PC-9 (cell line): ENCODE results near the gene MVB12B. TPM values are rescaled to one million over a fixed set of nuclear protein-coding genes. Genes with fewer than 3 reads are reported as not detected.

Experiments used
- BruUV-seq: library from RNA; stranded (reverse); fragments of 400-500 nt; replicated peaks from 2 replicates; lab custom pipeline; 2021; lab: Mats Ljungman, UMichigan
- CTCF ChIA-PET: fragments of 300-600 bp; sonication (Branson Sonifier 250); formaldehyde crosslinking; loops from one replicate; lab custom pipeline; 2022; ENCODE audit warnings: antibody characterized with exemption; lab: Charles Lee
- POLR2A ChIA-PET: fragments of 300-600 bp; sonication (Branson Sonifier 250); formaldehyde crosslinking; loops from one replicate; lab custom pipeline; 2022; ENCODE audit warnings: antibody characterized with exemption; ENCODE audit not compliant: unreplicated experiment; lab: Charles Lee
- DNase-seq, 2 experiments: peaks; one replicate each; pipeline versions ENCODE4 v3.0.0 to v3.0.0-alpha.2; 2015 to 2022; ENCODE audit warnings: mixed read lengths in 1 of 2
- H2AFZ ChIP-seq: fragments of 200-600 bp; sonication (generic); 2 replicates; pipeline ENCODE4 v1.8.1; 2017; ENCODE audit warnings: antibody characterized with exemption
- H3F3A ChIP-seq: fragments of 200-600 bp; sonication (generic); 2 replicates; pipeline ENCODE4 v1.8.1; 2017; ENCODE audit warnings: antibody characterized with exemption, mild to moderate bottlenecking, low read depth; ENCODE audit not compliant: insufficient read depth
- H3K27ac ChIP-seq: fragments of 200-600 bp; sonication (generic); 2 replicates; pipeline ENCODE4 v1.6.1; 2016; ENCODE audit warnings: mixed run types
- H3K27me3 ChIP-seq: fragments of 200-600 bp; sonication (generic); 2 replicates; pipeline ENCODE4 v1.6.1; 2016; ENCODE audit warnings: low read depth, mixed run types; ENCODE audit not compliant: insufficient read depth
- H3K36me3 ChIP-seq: fragments of 200-600 bp; sonication (generic); 2 replicates; pipeline ENCODE4 v1.6.1; 2016; ENCODE audit warnings: low read depth, mixed run types
- H3K4me1 ChIP-seq: fragments of 200-600 bp; sonication (generic); replicated peaks from 2 replicates; pipeline ENCODE4 v1.6.1; 2016; ENCODE audit warnings: mixed run types; ENCODE audit not compliant: insufficient read depth
- H3K4me2 ChIP-seq: fragments of 200-600 bp; sonication (generic); 2 replicates; pipeline ENCODE4 v1.6.1; 2017; ENCODE audit warnings: mixed run types
- H3K4me3 ChIP-seq: fragments of 200-600 bp; sonication (generic); 2 replicates; pipeline ENCODE4 v1.6.1; 2016; ENCODE audit warnings: mixed run types
- H3K79me2 ChIP-seq: fragments of 200-600 bp; sonication (generic); 2 replicates; pipeline ENCODE4 v1.6.1; 2017; ENCODE audit warnings: low read depth, mixed run types
- H3K9me2 ChIP-seq: fragments of 200-600 bp; sonication (generic); 2 replicates; pipeline ENCODE4 v1.8.1; 2017; ENCODE audit warnings: mild to moderate bottlenecking; ENCODE audit not compliant: insufficient read depth
- H3K9me3 ChIP-seq: fragments of 200-600 bp; sonication (generic); 2 replicates; pipeline ENCODE4 v1.8.1; 2016; ENCODE audit warnings: low read depth; ENCODE audit not compliant: insufficient read depth
- H4K20me1 ChIP-seq: fragments of 200-600 bp; sonication (generic); 2 replicates; pipeline ENCODE4 v1.8.1; 2017; ENCODE audit not compliant: insufficient read depth
- EZH2 ChIP-seq: fragments of 200-600 bp; sonication (generic); IDR thresholded peaks from 2 replicates; pipeline ENCODE4 v1.8.0; 2017; ENCODE audit warnings: antibody characterized with exemption, low read depth
- intact Hi-C: fragments of 100-400 bp; cut with micrococcal nuclease; formaldehyde crosslinking; loops from one replicate; pipeline ENCODE4 v1.10.0; 2022; ENCODE audit not compliant: unreplicated experiment
- total RNA-seq: library from RNA; stranded (reverse); gene quantifications from 2 replicates; pipeline ENCODE4 v1.2.3, GENCODE V29; 2021
- TF ChIP-seq, protein P1 (sequence below): fragments of 200-600 bp; sonication (generic); conservative IDR thresholded peaks from 2 replicates; pipeline ENCODE4 v1.6.1; 2017; ENCODE audit warnings: mixed run types, antibody characterized with exemption, mild to moderate bottlenecking, moderate library complexity

MVB12B gene
- total RNA-seq, 1 experiment from 2014 or later = 8.8 TPM

DNA sequence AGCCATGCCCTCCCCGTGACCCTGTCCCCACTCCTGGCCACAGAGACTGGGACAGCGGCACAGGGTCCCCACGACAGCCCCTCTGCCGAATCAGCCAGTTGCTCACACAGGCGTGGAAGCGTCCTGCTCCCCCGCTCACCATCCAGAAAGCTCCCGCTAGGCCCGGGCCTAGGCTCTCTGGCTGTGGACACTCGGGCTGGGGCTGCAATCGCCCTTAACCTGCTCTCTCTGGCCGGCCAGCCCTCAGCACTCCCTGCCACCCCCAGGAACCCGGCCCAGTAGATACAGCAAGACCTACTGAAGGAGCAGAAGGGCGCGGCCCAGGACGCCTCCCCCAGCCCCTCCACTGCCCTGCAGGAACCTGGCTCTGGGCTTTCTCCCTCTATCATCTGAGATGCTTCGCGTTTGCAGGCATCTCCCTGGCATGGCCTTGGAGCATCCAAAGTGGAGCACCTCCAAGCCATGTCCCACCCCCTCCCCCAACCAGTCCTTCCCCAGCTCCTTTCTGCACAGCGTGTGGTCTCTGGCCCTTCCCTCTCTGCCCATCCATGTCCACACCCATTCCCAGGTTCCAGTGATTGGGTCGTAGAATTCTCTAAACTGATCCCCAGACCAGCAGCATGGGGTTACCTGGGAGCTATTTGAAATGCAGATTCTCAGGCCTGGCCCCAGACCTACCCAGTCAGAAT is 173.4 kb downstream of the MVB12B start:
- Histone ChIP-seq H3K27ac (no peak overlapping the region), H3K4me1 (no peaks in the 10 kb centered on the region), H3K4me2 (peak overlapping the region; percentile 77), H3F3A (no peaks in the 10 kb centered on the region), H3K9me2 (no peaks in the 10 kb centered on the region), H3K79me2 (no peaks in the 10 kb centered on the region), H2AFZ (no peak overlapping the region), H3K27me3 (peaks cover 5% of the 10 kb centered on the region; the same call in 1 of the 2 replicates), H3K36me3 (no peaks in the 10 kb centered on the region), H3K9me3 (no peaks in the 10 kb centered on the region), H3K4me3 (no peak overlapping the region; the same call in 1 of the 2 replicates), H4K20me1 (no peaks in the 10 kb centered on the region)
- CTCF ChIA-PET = interaction anchor here (0.5 to 2.5 kb wide), 4 partner anchors 17 to 370 kb away, joined by 3 to 11 read pairs (median 4); no protein-coding TSS in a partner anchor
- BruUV-seq = no TSS peak
- intact Hi-C loops = loop anchor here (1.0 to 2.0 kb wide), 2 partner anchors 207 to 281 kb away; no protein-coding TSS in a partner anchor
- POLR2A ChIA-PET = no interaction called here
- TF ChIP-seq, protein P1, sequence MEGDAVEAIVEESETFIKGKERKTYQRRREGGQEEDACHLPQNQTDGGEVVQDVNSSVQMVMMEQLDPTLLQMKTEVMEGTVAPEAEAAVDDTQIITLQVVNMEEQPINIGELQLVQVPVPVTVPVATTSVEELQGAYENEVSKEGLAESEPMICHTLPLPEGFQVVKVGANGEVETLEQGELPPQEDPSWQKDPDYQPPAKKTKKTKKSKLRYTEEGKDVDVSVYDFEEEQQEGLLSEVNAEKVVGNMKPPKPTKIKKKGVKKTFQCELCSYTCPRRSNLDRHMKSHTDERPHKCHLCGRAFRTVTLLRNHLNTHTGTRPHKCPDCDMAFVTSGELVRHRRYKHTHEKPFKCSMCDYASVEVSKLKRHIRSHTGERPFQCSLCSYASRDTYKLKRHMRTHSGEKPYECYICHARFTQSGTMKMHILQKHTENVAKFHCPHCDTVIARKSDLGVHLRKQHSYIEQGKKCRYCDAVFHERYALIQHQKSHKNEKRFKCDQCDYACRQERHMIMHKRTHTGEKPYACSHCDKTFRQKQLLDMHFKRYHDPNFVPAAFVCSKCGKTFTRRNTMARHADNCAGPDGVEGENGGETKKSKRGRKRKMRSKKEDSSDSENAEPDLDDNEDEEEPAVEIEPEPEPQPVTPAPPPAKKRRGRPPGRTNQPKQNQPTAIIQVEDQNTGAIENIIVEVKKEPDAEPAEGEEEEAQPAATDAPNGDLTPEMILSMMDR = no peak
- no peak for TF ChIP-seq EZH2
- no peak for DNase-seq

DNA sequence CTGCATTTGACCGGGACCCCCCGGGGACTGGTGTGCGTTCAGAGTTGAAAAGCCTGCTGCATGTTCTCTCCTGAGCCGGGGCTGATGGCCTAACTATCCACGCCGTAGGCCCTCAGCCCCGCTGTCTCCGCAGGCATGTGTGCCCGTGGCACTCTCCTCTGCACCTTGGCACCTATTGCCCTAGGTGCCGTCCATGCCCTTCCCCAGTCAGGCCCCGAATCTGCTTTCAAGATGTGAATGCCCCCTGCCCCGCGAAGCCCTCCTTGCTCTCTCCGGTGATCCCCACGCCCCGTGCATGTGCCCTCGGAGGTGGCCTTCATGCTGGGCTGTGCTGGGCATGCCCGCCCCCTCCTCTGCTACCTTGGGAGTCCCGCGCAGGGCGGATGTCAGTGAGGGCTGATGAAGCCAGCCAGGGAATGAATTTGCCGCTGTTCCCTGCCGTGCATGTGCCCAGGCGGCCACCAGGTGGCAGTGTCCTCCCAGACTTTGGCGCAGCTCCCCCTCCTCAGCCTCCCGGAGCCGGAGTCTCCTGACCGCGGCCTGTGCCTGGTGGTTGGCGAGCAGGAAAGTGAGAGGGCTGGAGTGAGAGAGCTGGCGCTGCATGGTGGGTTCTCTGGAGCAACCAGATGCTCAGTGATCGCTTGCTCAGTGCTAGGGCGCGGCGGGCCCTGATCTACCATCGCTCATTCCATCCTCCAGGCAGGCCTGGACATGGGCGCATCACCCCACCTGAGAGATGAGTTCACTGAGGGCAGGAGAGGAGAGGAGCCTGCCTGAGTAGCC is 174.2 kb downstream of the MVB12B start:
- Histone ChIP-seq H3K4me2 (no peak overlapping the region), H4K20me1 (no peaks in the 10 kb centered on the region), H2AFZ (no peak overlapping the region), H3K27me3 (peaks cover 5% of the 10 kb centered on the region; the same call in 1 of the 2 replicates), H3F3A (no peaks in the 10 kb centered on the region), H3K27ac (no peak overlapping the region), H3K4me3 (no peak overlapping the region), H3K79me2 (no peaks in the 10 kb centered on the region), H3K4me1 (no peaks in the 10 kb centered on the region), H3K9me2 (no peaks in the 10 kb centered on the region), H3K9me3 (no peaks in the 10 kb centered on the region), H3K36me3 (no peaks in the 10 kb centered on the region)
- no TSS peak for BruUV-seq
- POLR2A ChIA-PET = no interaction called here
- intact Hi-C loops = loop anchor here (1.0 to 2.0 kb wide), 2 partner anchors 58 to 206 kb away; no protein-coding TSS in a partner anchor
- DNase-seq = peak; percentile 42 to 79
- TF ChIP-seq EZH2 = no peak
- TF ChIP-seq, protein P1 = peak; percentile 93
- CTCF ChIA-PET = interaction anchor here (0.6 to 2.5 kb wide), 4 partner anchors 11 to 281 kb away, joined by 3 to 11 read pairs (median 4); no protein-coding TSS in a partner anchor
